GM18868 (cell line): ENCODE results near the gene MYO1F.
A peak's percentile ranks its signal among the peaks of the same experiment; 100 is the strongest.
"Not testable (repeated sequence)": the region's sequence is repeated elsewhere in the genome, so short reads cannot be mapped to it uniquely, and the experiment has no call there.

ENCODE experiments used
- ATAC-seq: cut with Tn5 transposase; IDR thresholded peaks from one replicate; pipeline ENCODE4 v1.9.1; 2021; ENCODE audit warnings: mild to moderate bottlenecking, moderate library complexity; ENCODE audit not compliant: unreplicated experiment

Gene MYO1F

DNA sequence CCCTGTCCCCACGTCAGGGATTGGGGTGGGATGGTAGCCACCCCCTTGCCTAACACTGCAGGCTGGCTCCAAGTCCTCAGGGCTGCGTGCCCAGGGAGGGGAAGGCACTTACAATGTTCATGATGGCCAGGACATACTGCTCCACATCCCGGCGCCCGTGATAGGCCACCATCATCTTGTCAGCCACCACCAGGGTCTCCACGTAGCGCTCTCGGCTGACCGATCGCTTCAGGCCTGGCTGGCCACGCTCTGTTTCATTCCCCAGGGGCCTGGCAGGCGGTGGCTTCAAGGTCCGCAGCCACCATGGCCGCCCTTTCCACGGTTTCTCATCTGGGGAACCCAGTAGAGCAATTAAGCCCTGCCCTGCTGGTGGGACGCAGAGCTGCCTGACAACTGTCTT, 23.6 kb upstream of the MYO1F start:
- no peak for ATAC-seq

DNA sequence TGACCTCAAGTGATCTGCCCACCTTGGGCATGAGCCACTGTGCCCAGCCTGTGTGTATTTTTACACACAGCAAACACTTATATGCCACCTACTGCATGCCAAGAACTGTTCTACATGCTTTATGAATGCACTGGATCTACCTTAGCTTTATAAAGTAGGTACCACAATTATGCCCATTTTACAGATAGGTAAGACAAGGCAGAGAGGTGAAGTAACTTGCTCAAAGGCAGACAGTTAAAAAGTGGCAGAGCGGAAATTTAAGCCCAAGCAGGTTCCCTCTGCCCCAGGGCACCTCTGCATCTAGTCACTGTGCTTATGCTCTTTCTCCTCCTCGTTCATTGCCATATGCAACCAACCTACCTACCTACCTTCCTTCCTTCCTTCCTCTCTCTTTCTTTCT, 22.8 kb upstream of the MYO1F start:
- ATAC-seq = no peak

DNA sequence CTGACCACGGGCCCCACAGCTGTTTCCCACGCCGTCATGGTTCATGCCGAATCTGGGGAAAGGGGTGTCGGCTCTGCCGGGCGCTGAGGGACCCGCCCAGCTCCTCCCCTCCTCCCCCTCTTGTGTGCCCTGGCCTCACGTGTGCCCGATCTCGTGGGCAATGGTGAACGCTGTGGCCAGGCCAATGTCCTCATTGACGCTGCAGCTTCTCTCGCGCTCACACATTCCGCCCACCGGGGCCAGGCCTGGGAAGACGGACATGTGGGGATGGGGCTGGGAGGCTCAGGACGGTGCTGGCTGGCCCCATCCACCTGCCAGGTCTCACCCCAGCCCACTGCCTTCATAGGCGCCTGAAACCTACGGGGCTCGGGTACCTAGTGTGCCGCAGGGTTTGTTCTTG, 18.9 kb upstream of the MYO1F start:
- no peak for ATAC-seq

DNA sequence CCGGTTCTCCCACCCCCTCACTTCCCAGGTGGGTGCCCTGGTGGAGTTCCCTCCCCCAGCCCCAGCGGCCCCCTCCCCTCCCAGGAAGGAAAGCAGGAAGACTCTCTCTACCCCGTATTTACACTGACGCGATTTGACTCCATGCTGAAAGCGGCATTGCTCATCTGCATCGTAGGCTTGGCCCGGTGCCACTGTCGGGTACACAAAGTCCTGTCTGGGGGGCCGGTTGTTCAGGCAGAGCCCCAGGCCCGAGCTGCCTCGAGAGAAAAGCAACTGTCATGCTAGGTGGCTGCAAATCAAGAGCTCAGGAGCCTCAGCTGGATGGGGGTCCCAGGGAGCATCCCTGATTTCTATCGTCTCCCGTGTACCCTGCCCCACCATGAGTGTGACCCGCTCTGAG, 18.4 kb upstream of the MYO1F start:
- ATAC-seq = no peak

DNA sequence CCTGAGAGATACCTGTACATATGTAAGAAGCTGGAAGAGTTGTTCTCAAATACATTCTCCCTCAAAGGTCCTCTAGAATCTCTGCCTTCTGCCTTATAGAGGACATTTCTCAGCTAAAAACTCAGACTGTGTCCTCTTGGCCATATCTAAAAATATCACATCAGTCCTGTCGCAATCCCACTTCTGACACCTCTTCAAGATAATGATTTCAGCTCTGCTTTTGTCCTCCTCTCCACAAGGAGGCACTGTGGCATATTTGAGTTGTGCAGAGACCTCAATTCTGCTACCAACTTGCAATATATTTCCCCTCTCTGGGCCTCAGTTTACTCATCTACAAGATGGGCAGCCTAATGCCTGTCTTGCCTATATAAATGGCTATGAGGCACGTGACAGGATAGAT, 16.7 kb upstream of the MYO1F start:
- ATAC-seq = no peak

DNA sequence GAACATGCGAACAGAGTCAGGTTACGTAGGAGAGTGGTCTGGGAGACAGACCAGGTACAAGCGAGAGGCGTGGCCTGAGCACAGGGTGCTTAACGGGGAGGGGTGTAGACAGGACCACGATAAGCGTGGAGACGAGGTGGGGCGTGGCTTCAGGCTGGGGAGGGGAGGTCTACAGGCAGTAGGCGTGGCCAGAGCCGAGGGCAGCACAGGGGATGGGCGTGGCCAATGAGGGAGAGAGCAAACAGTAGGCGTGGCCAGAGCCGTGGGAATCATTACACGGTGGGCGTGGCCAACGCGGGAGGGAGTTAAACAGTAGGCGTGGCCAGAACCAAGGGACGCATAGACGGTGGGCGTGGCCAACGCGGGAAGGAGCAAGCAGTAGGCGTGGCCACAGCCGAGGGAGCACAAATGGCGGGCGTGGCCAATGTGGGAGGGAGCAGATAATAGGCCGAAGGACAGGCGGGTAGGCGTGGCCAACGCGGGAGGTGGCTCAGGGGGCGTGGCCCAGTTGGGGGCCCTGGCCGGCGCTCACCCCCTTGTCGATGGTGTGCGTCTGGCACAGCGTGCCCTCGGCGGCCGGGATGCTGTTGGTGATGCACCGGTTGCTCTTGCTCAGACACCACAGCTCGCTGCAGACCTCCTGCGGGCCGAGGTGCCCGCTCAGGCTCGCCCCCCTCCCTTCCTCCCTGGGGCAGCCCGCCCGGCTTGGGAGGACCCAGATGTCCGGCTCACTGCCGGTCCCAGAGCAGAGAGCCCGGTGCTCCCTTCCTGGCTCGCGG, 15.2 kb upstream of the MYO1F start:
- no peak for ATAC-seq

DNA sequence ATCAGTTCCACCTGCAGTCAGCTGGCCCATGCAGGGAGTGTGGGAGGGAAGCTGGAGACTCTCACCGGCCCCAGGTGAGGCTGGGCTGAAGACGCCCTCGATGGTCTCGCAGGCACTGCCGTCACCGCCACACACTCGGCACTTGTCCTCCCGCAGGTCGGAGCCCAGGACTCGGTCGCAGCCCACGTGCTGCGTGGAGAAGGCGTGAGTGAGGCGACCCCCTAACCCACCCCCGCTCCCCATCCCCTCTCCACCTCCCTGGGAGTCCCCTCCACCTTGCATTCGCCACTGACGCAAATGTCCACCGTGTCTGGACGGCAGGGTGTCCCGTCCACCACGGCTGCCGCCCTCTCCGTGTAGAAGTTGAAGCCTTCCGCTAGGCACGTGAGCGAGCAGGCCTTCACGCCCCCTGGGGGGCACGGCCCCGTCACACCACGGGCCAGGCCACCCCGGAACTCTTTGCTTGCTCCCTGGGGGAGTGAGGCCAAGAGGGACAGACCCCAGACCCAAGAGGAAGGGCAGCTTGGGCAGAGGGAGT, 12.0 kb upstream of the MYO1F start:
- ATAC-seq = no peak

DNA sequence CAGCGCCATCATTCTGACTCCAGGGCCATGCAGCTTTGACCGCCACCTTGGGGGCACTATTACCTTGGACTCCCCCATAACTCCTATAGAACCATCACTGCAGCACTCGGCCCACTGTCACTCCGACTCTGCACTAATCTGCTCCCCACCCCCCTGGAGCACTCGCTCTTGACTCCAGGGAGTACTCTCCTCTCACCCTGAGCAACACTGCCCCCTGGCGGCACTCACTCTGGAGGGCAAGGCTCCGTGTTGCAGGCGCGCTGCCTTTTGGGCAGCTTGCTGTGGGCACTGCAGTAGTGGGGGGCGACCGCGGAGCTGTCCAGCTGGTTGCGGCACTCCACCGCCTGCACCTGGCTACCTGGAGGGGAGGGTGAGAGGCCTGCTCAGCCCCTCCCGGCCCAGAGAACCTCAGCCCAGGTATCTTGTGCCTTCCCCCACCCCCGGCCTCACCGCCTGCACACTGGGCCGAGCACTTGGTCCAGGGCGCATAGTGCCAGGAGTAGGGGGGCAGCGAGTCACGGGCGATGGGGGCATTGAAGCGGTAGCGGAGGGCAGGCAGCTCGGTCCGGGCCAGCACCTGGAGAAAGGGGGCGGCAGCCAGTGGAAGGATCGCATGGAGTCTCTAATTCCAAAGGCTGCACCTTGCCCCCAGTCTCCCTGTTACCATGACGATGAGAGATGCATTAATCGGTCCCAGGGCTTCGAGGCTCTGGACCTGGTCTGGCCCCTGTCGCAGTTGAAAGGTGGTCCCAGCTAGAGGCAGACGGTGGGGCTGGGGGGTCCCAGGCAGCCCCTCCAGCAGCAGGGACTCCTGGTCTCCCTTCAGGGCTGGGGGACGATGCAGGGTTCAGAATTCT, 8.9 kb upstream of the MYO1F start:
- no peak for ATAC-seq

DNA sequence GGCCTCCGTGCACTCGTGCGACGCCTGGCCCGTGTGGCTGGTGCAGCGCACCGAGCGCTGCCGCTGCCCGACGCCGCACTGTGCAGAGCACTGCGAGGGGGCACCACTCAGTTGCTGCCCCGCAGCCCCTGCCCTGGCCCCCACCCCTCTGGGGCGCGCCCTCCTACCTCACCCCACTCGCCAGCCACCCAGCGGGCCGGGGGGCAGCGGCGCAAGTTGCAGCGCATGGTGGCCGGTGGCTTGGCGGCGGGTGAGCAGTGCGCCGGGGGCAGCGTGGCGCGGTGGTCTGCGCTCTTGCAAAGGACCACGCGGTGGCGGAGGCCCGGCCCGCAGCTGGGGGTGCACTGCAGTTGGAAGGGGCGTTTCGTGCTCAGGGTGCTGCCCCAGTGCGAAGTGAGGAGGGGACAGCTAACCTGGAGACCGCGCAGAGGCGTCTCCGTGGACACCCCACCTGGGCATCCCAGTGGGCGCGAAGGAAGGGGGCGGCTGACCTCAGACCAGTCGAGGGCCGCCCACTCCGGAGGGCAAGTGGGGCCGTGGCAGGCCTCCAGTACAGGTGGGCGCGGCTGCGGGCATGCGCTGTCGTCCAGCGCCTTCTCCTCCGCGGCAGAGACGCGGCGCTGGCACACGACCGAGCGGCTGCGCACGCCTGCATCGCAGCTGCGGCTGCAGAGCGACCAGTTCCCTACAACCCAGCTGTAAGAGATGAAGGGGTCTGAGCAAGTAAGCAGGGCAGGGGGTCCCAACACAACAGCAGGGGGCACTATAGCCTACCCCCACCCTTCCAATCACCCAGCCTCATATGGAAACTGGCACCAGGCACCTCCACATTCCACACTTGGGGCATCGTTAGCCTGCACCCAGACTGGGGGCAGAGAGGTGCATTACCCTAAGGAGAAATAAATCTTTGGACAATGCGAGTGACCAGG, 8.0 kb upstream of the MYO1F start:
- ATAC-seq = no peak

DNA sequence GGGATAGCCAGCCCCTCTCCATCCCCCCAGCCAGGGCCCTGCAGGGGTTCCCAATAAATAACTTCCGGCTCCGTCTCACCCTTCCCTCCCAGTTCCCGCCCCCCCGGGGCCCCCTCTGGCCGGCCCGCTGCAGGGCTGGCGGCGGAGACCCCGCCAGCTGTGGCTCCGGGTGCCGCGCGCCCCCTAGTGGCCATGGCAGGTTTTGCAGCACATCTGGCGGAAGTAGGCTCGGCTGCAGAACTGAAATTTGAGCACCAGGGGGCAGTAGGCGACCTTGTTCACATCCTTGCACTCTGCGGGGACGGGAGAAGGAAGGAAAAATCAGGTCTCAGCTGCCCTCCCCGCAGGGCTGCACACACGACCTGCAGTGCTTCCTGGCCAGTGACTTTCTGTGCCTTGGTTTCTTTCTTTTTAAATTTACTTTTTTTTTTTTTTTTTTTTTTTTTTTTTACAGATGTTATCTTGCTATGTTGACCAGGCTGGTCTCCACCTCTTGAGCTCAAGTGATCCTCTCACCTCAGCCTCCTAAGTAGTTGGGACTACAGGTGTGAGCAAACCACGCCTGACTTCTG, 3.6 kb upstream of the MYO1F start:
- no peak for ATAC-seq

DNA sequence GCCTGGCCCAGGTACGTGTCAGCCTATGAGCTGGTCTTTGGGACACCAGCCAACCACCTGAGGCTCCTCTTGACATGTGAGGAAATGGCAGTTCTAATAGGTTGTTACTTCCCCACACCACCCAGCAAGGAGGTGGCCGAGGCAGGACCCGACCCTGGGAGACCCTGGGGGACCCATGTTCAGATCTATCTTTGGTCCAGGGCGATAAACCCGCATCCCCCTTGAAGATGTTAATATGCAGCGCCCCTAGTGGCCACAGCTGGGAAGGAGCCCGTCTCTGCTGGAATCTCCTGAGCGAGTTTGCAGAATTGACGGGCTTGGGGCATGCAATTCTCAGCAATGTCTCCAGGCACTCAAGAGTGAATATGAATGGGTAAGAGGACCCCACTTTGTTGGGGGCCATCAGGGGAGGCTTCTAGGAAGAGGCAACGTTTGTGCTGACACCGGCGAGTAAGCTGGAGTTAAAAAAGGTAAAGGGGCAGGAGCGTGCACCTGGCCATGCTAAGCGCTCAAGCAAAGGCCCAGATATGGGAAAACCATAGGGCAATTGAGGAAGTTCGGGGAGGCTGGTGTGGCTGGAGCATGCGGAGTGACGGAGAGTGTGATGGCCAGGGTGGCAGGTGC, 1.5 kb upstream of the MYO1F start:
- ATAC-seq = no peak

DNA sequence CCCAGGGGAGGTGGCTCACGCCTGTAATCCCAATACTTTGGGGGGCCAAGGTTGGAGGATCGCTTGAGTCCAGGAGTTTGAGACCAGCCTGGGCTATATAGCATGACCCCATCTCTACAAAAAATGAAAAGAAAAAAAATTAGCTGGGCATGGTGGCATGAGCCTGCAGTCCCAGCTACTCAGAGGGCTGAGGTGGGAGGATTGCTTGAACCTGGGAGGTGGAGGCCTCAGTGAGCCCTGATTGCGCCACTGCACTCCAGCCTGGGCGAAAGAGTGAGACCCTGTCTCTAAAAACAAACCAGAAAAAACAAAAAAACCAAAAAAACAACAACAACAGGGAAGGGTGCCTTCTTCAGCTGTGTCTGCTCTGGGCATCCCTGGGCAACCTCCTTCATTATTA, 499 bp upstream of the MYO1F start:
- ATAC-seq = no peak

DNA sequence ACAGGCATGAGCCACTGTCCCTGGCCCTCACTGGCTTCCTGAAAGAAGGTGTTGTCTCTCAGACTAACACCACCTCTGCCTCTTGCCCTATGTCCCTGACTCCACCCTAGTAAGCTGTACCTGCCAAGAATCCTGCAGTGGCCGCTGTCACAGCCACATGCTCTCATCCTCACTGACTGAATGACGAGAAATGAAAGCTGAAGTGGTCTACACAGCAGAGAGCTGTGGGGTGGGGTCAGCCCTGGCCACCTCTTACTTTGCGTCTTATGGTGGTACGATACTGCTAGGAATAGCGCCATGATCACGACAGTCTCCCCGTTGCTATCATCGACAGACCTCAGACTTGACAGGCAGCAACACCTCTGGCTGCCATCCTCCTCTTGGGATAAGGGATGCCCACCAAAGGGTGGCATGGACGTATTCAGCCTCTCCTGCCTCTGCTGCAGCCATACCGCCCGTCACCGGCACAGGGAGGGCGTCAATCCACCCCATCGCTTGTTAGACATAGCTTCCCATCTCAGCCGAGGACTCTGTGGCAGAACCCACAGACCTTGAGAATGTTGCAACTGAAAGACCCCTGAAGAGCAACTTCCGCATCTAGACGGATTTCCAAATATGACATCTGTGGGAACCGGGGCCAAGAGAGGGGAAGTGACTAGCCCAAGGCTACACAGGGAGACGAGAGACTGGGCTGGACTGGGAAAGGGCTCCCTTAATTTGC, 809 bp downstream of the MYO1F start:
- no peak for ATAC-seq

- no peak for ATAC-seq
Observed at GRCh38 chr19:8575467-8575997, 1.7 kb downstream of the MYO1F start.

DNA sequence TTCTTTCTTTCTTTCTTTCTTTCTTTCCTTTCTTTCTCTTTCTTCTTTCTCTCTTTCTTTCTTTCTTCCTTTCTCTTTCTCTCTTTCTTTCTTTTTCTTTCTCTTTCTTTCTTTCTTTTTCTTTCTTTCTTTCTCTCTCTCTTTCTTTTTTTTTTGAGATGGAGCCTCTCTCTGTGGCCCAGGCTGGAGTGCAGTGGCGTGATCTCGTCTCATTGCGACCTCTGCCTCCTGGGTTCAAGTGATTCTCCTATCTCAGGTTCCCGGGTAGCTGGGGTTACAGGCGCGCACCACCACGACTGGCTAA, 2.7 kb downstream of the MYO1F start:
- not testable (repeated sequence) for ATAC-seq

GRCh38 chr19:8573316-8573715, 3.9 kb downstream of the MYO1F start:
- ATAC-seq = no peak

- ATAC-seq = no peak
Observed at GRCh38 chr19:8571006-8571411, 6.2 kb downstream of the MYO1F start.

- peak; percentile 62 for ATAC-seq
Observed at GRCh38 chr19:8569066-8569771, 8.0 kb downstream of the MYO1F start.
